ENCODE data around the gene SYCN.

Gene SYCN

DNA sequence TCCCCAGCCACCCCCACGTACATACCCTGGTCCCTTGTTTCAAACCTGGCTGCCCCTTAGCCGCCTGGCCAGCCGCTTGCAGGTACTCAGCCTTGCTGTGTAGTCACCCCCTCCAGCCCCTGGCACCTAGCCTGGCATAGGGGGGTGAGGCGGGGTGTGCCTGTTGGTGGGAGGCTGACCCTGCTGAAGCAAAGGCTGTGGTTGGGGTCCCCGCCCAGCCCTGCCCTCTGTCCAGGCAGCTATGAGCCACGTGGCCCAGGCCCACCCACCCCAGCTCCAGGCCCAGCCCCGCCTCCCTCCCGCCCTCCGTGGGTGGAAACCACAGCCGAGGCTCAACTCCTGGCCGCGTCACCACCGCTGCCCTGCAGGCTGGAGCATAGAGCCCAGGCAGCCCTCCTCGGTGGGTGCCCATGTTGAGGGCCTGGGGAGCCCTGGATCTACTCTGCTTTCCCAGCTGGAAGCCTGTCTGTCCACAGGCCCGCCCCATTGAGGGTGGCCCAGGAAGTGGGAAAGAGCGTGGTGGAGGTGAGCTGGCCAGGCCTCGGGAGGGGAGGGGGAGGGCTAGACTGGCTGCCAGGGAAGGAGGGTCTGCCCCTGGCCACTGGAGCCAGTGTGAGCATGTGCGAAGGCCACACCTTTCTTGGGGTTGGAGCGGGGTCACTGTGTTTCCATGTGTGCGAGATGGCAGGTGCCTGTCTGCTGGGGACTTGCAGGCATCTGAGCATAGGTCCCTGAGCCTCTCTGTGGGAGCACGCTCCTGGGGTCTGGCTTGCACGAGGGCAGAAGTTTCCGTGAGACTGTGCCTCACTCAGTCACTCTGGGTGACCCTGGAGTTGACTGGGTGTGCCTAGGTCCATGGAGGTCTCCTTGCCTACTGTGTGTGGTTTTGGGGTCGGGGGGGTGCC, 47.5 kb downstream of the SYCN start:
- in situ Hi-C loops (cut with MboI; ENCODE audit: low pct_unique_long_range_greater_than_20kb, low sequenced_read_pairs, unreplicated experiment): no loop called here
- no peak for DNase-seq (ENCODE audit: low spot score)
- no peak for TF ChIP-seq CTCF (IDR thresholded peaks at IDR 0.05; ENCODE audit: extremely low read depth, insufficient read depth, missing control alignments)

GRCh38 chr19:39155741-39156140, 48.3 kb downstream of the SYCN start:
- TF ChIP-seq CTCF (IDR thresholded peaks at IDR 0.05; ENCODE audit: extremely low read depth, insufficient read depth, missing control alignments): no peak
- in situ Hi-C loops (cut with MboI; ENCODE audit: low pct_unique_long_range_greater_than_20kb, low sequenced_read_pairs, unreplicated experiment): no loop called here
- no peak for DNase-seq (ENCODE audit: low spot score)

DNA sequence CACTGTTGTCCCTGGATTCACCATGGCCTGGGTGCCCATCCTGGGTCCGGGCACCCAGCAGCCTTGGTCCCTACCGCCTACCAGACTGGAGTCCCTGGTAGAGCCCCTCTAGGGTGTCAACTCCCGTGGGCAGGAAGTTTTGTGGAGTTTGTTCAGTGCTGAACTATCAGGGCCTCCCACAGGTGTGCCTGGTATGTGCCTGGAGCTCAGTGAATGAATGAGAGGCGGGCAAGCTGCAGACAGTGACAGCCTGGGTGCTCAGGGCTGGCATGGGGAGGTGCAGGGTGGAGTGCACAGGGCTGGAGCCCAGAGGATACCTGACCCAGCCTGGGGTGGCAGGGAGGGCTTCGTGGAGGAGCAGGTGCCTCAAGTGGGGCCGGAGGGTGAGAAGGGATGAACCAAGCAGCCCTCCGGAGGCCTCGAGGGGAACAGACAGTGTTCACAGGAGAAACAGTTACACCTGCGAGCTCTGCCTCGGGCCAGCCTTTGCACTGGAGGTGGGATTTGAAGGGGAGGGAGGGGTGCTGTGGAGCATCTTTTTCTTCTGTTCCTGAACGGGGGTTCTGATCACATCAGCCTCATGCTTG, 48.9 kb downstream of the SYCN start:
- TF ChIP-seq CTCF (IDR thresholded peaks at IDR 0.05; ENCODE audit: extremely low read depth, insufficient read depth, missing control alignments): no peak
- no peak for DNase-seq (ENCODE audit: low spot score)
- in situ Hi-C loops (cut with MboI; ENCODE audit: low pct_unique_long_range_greater_than_20kb, low sequenced_read_pairs, unreplicated experiment): no loop called here

DNA sequence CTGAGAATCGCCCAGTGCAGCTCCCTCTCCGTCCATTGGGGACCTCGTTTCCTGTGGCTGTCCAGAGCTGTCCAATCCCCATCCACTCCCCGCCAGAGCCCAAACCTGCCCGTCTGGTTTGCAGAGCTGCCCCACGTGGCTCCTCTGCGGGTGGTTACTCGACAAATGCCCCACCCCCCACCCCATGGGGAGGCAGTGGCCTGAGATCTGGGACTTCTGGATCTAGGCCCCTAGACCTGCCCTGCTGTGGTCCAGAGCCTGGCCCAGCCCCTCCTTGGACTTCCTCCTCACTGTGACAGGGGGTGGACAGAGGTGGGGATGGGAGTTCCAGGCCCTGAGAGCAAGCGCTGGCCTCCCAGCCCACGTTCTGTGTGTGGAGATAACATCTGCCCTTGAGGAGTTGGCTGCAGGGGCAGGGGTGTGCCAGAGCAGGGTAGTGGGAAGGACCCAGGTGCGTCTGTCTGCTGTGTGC, 49.4 kb downstream of the SYCN start:
- in situ Hi-C loops (cut with MboI; ENCODE audit: low pct_unique_long_range_greater_than_20kb, low sequenced_read_pairs, unreplicated experiment): no loop called here
- DNase-seq (ENCODE audit: low spot score): no peak
- TF ChIP-seq CTCF (IDR thresholded peaks at IDR 0.05; ENCODE audit: extremely low read depth, insufficient read depth, missing control alignments): no peak

DNA sequence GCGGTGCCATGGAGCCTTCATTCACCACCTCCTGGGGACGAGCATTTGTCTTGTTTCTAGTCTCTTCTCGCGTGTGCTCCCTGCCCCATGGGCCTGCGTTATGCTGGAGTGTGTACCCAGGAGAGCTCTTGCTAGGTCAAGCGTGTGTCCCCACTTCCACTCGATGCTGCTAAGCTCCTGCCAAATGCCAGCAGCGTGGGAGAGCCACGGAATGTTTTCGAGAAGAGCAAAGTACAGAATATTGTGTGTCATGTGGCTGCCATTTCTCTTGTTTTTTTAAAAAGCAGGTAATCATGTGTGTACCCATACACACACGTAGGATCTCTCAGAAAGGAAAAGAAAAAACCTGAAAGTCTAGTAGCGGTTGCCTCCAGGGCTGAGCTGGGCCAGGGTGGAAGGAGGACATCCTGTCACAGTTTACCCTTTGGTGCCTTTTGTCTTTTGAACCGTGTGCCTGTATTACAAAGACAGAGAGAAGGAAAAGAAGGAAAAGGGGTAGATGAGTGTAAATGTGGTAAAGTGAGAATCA, 49.9 kb downstream of the SYCN start:
- in situ Hi-C loops (cut with MboI; ENCODE audit: low pct_unique_long_range_greater_than_20kb, low sequenced_read_pairs, unreplicated experiment): no loop called here
- TF ChIP-seq CTCF (IDR thresholded peaks at IDR 0.05; ENCODE audit: extremely low read depth, insufficient read depth, missing control alignments): no peak
- no peak for DNase-seq (ENCODE audit: low spot score)

All from GM13977 (cell line).